Esophagus muscularis mucosa (tissue), 4 donors: ENCODE results near the gene JMJD1C. TPM values are rescaled to one million over a fixed set of nuclear protein-coding genes. Genes with fewer than 3 reads are reported as not detected.

ENCODE experiments used
- DNase-seq: peaks from one replicate; pipeline ENCODE4 v3.0.0-alpha.2; 2017; ENCODE audit errors: extremely low spot score
- H3K27ac ChIP-seq, 4 donors: fragments of 200-600 bp; sonication (generic); replicated peaks in 1 of 4; 1 replicate in 3 of 4; 2 replicates in 1 of 4; pipeline ENCODE4 v1.5.1; 2016 to 2019; ENCODE audit warnings: mild to moderate bottlenecking in 1 of 4
- H3K27me3 ChIP-seq, 4 donors: fragments of 200-600 bp; sonication (generic); one replicate each; pipeline versions ENCODE4 v1.5.1 to v1.6.0; 2016 to 2019
- H3K36me3 ChIP-seq, 4 donors: fragments of 200-600 bp; sonication (generic); one replicate each; pipeline ENCODE4 v1.5.1; 2016 to 2019
- H3K4me1 ChIP-seq, 4 donors: fragments of 200-600 bp; sonication (generic); one replicate each; pipeline ENCODE4 v1.5.1; 2016 to 2019
- H3K4me3 ChIP-seq, 4 donors: fragments of 200-600 bp; sonication (generic); 1 replicate in 2 of 4; 2 replicates in 2 of 4; pipeline ENCODE4 v1.5.1; 2016 to 2019; ENCODE audit warnings: mild to moderate bottlenecking in 4 of 4, moderate library complexity in 1 of 4
- H3K9me3 ChIP-seq, 4 donors: fragments of 200-600 bp; sonication (generic); 1 replicate in 3 of 4; 2 replicates in 1 of 4; pipeline ENCODE4 v1.5.1; 2016 to 2019
- EP300 ChIP-seq: sonication (generic); formaldehyde crosslinking; IDR thresholded peaks from one replicate; pipeline ENCODE4 v1.6.1; 2017; ENCODE audit warnings: antibody characterized with exemption
- POLR2A ChIP-seq: fragments of 450-650 bp; IDR thresholded peaks from one replicate; pipeline ENCODE4 v1.6.1; 2017; ENCODE audit warnings: antibody characterized with exemption, moderate library complexity, mild to moderate bottlenecking, low read depth
- POLR2AphosphoS5 ChIP-seq, 2 donors: sonication (generic); formaldehyde crosslinking; IDR thresholded peaks; one replicate each; pipeline ENCODE4 v1.6.1; 2017; ENCODE audit warnings: antibody characterized with exemption in 2 of 2
- WGBS: methylation state at CpG from one replicate; pipeline ENCODE4 v1.1.5; 2018; 5-methylcytosine and 5-hydroxymethylcytosine counted together
- intact Hi-C: fragments of 100-400 bp; cut with DNase I; formaldehyde crosslinking; loops from one replicate; pipeline ENCODE4 v1.15.1; 2023
- total RNA-seq, 4 donors: library from RNA; depleted of rRNA; stranded (reverse); fragments of >200 nt; gene quantifications; one replicate each; pipeline versions ENCODE4 v1.1.0 to v1.2.1, GENCODE V29; 2016
- TF ChIP-seq, protein P1 (sequence below), 3 experiments: fragments of 200-600 bp in 2 of 3; fragments of 450-650 bp in 1 of 3; sonication (generic) in 2 of 3; IDR thresholded peaks; one replicate each; pipeline ENCODE4 v1.5.1; 2017 to 2019; ENCODE audit warnings: antibody characterized with exemption in 3 of 3, mild to moderate bottlenecking in 2 of 3, moderate library complexity in 1 of 3

Gene JMJD1C
- total RNA-seq, 4 donors from 2014 or later, result 60.3 to 89.7 (median 79.8) TPM

DNA sequence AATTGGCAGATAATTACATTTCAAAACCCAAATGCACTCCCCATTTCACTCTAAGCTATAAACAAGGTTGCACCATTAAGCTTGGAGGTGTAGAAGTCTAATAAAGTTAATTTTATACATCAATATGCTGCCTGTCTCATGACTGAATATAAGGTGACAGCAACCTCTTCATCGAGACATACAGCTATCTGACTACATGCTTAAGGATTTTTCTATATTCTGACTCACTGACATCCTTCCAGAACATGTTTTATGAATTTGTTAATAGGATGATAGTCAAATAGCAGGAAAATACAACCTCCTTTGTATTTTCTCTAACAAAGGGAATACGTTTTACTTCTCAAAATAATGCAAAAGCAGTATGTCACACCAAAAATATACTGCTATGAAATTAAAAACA is 256.1 kb downstream of the JMJD1C start:
- Histone ChIP-seq H3K4me1 (peaks cover 58 to 66% (median 62%) of the 10 kb centered on the region in 4 donors), H3K27me3 (no peaks in the 10 kb centered on the region), H3K27ac (no peak overlapping the region), H3K4me3 (no peak overlapping the region), H3K9me3 (no peaks in the 10 kb centered on the region), H3K36me3 (peaks cover 0 to 28% (median 20%) of the 10 kb centered on the region in 4 donors)
- 74% methylated on average over 2 of the region's 2 CpGs for WGBS
- no peak for TF ChIP-seq POLR2AphosphoS5 (IDR thresholded peaks at IDR 0.05)
- TF ChIP-seq POLR2A, result no peak
- TF ChIP-seq, protein P1, sequence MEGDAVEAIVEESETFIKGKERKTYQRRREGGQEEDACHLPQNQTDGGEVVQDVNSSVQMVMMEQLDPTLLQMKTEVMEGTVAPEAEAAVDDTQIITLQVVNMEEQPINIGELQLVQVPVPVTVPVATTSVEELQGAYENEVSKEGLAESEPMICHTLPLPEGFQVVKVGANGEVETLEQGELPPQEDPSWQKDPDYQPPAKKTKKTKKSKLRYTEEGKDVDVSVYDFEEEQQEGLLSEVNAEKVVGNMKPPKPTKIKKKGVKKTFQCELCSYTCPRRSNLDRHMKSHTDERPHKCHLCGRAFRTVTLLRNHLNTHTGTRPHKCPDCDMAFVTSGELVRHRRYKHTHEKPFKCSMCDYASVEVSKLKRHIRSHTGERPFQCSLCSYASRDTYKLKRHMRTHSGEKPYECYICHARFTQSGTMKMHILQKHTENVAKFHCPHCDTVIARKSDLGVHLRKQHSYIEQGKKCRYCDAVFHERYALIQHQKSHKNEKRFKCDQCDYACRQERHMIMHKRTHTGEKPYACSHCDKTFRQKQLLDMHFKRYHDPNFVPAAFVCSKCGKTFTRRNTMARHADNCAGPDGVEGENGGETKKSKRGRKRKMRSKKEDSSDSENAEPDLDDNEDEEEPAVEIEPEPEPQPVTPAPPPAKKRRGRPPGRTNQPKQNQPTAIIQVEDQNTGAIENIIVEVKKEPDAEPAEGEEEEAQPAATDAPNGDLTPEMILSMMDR (IDR thresholded peaks at IDR 0.05), result no peak
- TF ChIP-seq EP300, result no peak
- intact Hi-C loops, result loop anchor here (5.0 kb wide), 2 partner anchors 258 to 313 kb away; partner anchors contain the start of genes JMJD1C and REEP3
- DNase-seq, result no peak

DNA sequence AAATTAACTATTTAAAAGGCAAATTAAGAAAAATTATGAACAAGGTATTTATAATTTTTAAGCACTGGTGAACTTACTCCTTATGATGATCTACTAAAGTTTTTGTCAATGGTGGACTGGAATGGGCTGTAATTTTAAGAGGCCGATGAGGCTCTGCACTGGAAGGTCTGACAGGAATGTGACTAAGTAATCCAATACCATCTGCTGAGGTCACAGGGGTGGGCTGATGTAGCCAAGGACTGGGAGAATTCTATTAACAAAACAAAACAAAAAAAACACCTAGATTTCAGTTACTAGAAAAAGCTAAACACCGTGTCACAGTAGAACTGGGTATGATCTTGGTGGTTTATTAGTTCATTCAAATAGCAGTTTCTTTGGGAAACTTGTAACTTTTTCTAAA is 256.8 kb downstream of the JMJD1C start:
- H3K4me1 ChIP-seq, result peaks cover 54 to 65% (median 59%) of the 10 kb centered on the region in 4 donors
- peaks cover 0 to 22% (median 14%) of the 10 kb centered on the region in 4 donors for H3K36me3 ChIP-seq

DNA sequence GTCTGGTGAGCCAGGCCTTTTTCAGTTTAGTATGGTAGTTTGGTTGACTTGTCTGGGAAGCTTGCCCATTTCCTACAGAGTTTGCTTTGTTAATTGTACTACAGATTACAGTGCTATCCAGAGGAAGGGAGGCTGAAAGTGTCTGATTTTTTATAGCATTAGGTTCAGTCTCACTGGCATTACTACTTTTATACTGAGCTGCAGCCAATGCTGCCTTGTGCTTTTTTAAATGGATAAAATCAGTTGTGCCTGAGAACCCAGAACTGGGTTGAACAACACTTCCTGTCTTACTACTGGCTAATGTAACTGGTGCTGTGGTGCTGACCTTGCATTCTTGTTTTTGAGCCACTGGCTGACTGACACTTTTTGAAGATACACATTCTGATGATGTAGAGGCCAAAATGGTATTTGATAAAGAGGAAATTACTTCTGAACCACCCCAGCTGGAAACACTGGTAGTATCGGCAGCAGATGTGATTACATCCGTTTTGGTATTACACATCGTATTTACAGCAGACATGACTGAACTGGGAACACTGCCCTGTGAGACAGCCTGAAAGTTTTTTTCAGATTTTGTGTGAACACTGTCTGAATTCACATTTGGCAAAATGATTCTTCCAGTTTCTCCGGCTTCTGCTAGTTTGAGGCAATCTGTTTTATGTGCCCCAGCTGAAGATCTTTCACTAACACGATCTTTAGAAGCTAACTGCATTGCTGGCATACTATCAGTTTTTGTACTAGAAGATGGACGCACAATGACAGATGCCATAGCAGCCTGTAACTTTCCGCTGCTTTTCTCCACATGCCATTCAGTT is 258.6 kb downstream of the JMJD1C start:
- WGBS, result 17% methylated on average over 7 of the region's 7 CpGs
- peak overlapping the region; percentile 4 to 34 (median 27) for H3K4me3 ChIP-seq
- intact Hi-C loops, result loop anchor here (5.0 kb wide), 1 partner anchor 315 kb away; the partner anchor contains the start of gene REEP3
- H3K4me1 ChIP-seq, result peaks cover 52 to 65% (median 60%) of the 10 kb centered on the region in 4 donors
- no peaks in the 10 kb centered on the region for H3K27me3 ChIP-seq
- H3K36me3 ChIP-seq, result peaks cover 0 to 13% (median 6%) of the 10 kb centered on the region in 4 donors
- H3K27ac ChIP-seq, result peak overlapping the region; percentile 56 to 77 (median 70)
- TF ChIP-seq POLR2AphosphoS5 (IDR thresholded peaks at IDR 0.05) (peak; percentile 54 to 57), EP300 (no peak)
- TF ChIP-seq, protein P1 (IDR thresholded peaks at IDR 0.05), result no peak
- no peaks in the 10 kb centered on the region for H3K9me3 ChIP-seq
- no peak for DNase-seq

More for the DNA sequence above, 256.8 kb downstream of the JMJD1C start:
- WGBS, result 62% methylated on average over 2 of the region's 2 CpGs
- Histone ChIP-seq H3K27me3 (no peaks in the 10 kb centered on the region), H3K9me3 (no peaks in the 10 kb centered on the region), H3K27ac (no peak overlapping the region), H3K4me3 (no peak overlapping the region)
- no peak for DNase-seq
- TF ChIP-seq POLR2AphosphoS5 (IDR thresholded peaks at IDR 0.05) (no peak), EP300 (no peak), POLR2A (no peak)
- TF ChIP-seq, protein P1 (IDR thresholded peaks at IDR 0.05), result no peak
- intact Hi-C loops, result loop anchor here (5.0 kb wide), 1 partner anchor 313 kb away; the partner anchor contains the start of gene REEP3

DNA sequence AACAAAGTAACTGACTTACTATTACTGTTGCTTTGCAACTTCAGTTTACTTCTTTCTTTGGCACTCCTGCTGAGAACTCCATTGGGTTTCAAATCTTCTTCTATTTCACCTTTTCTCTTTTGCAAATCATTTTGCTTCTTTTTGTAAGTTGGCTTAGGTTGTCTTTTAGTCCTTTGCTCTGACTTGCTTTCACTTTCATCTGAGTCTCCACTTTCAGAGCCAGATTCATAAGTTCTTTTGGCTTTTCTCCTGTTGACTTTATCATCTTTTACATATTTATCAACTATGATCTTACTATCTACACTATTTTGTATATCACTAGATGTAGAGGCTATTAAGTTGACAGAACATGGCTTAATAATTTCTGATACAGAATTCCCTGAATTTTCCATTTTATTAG is 259.2 kb downstream of the JMJD1C start:
- H3K27ac ChIP-seq, result peak overlapping the region; percentile 56 to 77 (median 70)
- DNase-seq, result no peak
- no peaks in the 10 kb centered on the region for H3K27me3 ChIP-seq
- H3K4me3 ChIP-seq, result no peak overlapping the region
- TF ChIP-seq POLR2A (no peak), POLR2AphosphoS5 (IDR thresholded peaks at IDR 0.05) (no peak), EP300 (no peak)
- TF ChIP-seq, protein P1 (IDR thresholded peaks at IDR 0.05), result no peak
- H3K36me3 ChIP-seq, result peaks cover 0 to 13% (median 5%) of the 10 kb centered on the region in 4 donors
- H3K9me3 ChIP-seq, result no peaks in the 10 kb centered on the region
- H3K4me1 ChIP-seq, result peaks cover 52 to 69% (median 62%) of the 10 kb centered on the region in 4 donors
- intact Hi-C loops, result loop anchor here (5.0 kb wide), 1 partner anchor 316 kb away; the partner anchor contains the start of gene REEP3
